Activated T-cell treated with anti-CD3 and anti-CD28 coated beads for 4 hours (primary cell): ENCODE results near the gene MAPKAPK3.

Source experiments
- DNase-seq: peaks from one replicate; pipeline ENCODE4 v3.0.0-alpha.2; 2020

Gene MAPKAPK3

DNA sequence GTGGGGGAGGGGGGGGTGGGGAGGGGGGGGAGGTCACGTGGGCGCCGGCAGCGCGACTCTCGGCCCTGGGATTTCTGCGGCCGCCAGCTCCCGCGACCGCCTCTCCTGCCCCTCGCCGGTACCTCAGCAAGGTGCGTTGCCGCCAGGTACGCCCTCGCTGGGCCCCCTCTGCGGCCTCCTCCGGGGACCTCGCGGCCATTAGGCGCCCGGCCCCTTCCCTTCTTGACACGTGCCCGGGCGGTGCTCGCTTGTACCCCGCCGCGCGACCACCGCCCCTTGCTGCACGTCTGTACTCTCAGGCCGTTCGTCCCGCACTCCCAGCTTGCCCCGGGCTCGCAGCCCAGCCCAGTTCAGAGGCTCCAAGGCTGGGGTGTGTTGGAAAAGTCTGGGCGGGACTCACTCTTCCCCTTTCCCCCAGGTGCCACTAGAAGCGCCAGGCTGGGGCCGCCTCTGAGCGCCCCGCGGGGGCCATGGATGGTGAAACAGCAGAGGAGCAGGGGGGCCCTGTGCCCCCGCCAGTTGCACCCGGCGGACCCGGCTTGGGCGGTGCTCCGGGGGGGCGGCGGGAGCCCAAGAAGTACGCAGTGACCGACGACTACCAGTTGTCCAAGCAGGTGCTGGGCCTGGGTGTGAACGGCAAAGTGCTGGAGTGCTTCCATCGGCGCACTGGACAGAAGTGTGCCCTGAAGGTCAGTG, at the start of gene MAPKAPK3:
Gene MAPKAPK3 (plus strand): TSS at position 56 of the 696 bp plus-strand sequence. CDS start 415 bp downstream, at position 471.
- no peak for DNase-seq

DNA sequence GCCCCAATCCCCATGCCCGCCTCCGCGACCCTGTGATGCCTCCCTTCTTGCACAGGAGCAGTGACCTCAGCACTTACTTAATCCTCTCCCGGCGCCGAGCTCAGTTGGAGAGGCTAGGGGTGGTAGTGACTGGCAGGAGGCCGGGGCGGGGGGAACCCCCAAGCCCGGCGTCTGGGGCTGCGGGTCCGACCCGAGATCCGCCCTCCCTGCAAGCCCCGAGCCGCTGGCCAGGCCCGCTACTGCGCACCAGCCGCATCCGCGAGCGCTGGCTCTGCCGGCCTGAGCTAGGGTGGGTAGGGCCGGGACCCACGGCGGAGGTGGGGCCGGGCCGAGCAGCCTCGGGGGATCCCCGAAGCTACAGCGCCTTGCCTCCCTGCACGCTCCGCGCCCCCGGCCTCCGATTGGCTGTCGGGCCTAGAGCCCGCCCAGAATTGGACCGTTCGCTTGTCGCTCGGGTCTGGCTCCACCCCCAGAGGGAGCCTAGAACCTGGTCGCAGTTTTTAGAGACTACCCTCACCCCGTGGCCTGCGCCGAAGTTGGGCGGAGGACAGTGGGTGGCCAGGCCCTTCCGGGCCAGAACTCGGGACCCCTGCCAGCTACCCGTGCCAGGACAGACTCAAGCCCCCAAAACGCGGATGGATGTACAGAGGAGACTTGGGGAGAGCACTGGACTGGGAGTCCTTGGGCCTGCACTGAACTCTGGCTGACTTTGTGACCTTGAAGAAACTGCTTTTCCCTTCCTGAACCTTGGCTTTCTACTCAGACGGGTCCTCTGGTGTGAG, 49.4 kb upstream of the MAPKAPK3 start, which contains the start of gene C3orf18:
Gene C3orf18 (minus strand): TSS at position 362 of the 782 bp plus-strand sequence. CDS start 2,048 bp downstream, outside the sequence.
- DNase-seq = peak; percentile 93

DNA sequence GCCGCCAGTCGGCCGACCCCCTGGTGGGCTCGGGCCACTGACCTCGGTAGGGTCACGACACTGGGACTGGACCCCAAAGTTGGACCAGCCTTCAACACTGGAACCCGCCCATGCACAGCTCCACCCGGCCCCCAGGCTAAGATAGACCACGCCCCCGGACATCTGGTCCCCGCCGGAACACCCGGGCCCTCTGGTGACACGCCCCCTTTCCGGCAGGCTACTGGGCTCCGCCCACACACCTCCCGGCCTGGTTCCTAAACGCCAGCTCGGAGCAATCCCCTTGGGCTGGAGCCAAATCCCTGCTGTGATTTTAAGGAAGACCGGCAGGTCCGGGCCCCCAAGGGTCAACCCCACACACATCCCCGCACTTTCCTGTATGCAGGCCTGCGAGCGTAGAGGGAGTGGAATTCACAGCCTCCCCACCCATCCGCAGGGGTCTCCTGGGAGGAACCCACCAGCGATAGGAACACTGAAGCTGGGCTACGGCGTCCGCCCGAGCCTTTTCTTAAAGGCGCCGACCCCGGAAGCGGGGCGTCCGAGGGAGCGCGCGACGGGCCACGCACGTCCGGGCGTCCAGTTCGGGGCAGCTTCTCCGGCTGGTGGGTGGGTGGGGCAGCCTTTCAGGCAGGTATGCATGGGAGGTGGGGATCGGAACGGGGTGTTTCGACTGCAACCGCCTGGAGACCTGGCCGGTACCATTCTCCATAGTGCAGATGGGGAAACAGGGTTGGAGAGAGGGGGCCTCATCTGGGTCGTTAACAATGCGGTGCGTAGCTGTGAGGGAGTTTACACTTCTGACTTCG, 47.8 kb upstream of the MAPKAPK3 start, which contains the start of gene HEMK1:
Gene HEMK1 (plus strand): TSS at position 576 of the 803 bp plus-strand sequence. CDS start 1,583 bp downstream, outside the sequence.
- DNase-seq = peak; percentile 88

DNA sequence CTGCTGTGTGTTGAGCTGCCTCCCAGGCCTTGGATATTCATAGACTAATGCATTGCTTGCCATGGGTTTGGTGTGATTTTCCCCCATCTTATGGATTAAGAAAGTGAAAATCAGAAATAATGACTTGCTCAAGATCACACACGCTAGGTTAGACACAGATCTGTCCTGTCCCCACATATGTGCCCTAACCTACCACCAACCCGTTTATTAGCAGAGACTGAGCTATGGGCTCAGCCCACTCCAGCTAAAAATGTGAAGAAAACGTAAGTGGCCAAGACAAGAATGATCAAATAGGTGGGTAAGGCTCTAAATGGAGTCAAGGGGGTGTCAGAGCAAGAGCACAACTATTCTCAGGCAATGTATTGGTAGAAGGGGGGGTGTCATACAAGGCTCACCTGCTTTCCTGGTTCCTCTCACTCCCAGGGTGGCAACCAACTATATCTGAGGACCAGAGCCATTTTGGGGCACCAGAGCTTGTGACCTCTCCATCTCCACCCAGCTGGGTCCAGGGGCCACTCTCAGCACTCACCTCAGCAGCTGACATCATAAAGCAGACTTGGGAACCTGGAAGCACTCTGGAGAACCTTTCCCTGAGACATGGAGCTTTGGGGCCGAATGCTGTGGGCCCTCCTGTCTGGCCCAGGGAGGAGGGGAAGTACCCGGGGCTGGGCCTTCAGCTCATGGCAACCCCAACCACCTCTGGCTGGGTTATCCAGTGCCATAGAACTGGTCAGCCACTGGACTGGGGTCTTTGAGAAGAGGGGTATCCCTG, 46.3 kb upstream of the MAPKAPK3 start:
- DNase-seq = no peak

DNA sequence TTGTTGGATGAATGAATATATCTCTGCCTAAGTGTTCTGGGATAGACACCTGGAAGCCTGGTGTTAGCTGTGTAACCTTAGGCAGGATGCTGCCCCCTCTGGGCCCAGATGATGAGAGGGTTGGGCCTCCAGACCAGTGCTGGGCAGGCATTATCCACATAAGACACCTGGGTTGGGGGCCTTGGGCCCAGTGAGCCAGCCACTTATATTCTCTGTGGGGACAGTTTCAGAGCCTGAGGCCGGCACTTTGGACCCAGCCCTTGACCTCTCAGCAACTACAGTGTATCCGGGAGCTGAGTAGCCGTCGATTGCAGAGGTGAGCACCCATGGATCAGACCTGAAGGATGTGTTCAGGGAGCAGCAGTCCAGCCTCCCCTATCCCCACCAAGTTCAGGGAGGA, 45.5 kb upstream of the MAPKAPK3 start:
- no peak for DNase-seq

DNA sequence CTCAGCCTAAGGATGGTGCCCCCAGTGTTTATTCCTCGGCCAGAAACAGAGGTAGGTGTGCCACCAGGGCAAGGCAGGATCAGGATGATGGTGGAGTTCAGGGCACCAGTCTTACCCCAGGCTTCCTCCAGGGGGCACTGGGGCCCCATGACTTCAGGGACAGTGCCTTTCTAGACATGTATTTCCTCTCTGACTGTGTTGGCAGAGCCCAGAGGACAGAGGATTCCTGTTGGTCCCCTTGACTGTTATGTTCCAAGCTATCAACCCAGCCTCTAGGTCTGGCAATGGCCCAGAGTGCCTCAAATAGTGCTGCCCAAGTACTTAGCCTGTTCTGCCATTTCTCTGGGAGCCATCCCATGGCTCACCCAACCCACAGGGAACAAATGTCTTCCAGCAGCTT, 44.8 kb upstream of the MAPKAPK3 start:
- peak; percentile 79 for DNase-seq

DNA sequence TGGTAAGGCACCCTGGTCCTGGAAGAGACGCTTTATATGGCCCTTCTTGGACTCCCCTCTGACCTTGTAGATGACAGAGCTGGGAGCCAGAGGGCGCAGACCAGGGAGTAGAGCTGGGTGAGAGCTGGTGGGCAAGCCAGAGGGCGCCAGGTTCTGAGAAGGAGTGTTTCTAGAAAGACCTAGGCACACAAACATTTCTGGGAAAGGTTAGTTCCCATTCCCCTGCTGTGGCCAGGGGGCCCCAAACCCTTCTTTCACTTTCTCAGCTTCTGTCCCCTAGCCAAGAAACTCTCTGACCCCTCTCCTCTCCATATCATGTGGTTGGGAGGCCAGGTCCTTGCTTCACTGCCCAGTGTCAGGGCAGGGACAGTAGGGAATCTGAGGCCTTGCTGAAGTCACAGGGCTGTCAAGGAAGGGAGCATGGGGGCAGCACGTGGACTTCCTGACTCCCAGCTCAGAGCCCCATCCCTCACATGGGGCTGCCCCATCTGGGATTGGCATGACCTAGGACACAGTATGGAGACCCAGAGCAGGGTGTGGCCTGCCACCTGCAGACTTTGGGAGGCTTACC, 44.1 kb upstream of the MAPKAPK3 start:
- no peak for DNase-seq

DNA sequence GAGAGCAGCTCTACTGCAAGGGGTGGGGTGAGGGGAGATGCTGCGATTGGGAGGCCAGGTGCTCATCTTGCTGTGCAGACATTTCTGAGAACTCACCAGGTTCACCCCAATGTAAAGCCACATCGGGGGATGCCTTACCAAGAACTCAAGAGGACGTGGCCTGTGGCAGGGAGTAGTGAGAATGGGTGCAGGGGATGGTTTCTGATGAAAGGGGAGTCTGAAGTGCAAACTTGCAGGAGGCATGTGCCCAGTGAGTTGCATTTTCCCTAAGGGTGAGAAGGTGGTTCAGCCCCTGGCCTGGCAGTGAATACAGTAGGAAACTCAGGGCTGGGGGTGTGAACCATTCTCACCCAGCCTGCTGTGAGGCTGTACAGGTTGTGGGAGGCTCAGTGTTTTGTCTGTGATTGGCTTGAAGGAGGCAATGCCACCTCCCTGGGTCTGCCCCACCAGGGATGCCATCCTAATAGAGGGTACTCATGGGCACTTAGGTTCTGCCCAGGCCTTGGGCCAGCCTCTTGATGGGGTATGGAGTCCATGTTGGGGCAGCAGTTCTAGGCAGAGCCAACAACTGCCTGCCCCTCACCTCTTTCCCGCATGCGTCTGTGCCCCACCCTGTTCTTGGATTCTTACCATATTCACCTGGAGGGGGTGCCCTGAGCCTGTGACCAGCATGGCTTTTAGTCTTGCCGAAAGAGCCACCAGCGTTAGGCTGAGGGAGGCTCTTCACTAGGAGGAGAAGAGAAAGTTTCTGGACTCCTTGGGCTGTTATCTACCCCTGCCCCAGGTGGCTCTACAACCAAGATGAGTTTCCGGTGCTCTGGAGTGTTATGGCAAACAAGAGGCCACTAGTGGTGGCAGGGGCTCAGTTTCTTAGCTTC, 43.1 kb upstream of the MAPKAPK3 start:
- DNase-seq = peak; percentile 56

DNA sequence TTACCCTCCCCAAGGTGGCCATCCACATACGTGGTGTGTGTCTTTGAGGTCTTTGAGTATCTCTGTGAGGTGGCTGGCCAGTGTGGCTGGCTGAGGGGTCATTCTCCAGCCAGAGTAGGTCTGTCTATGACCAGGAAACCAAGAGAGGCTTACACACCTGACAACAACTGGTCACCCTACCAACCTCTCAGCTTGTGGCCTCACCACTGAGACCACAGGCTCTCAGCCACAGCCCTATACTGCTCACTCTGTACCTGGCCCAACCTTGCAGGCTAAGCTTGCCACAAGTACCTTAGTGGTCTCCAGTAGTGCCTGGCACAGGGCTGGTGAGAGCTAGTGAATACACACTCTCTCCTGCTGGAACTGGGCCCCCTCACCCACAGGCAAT, 42.5 kb upstream of the MAPKAPK3 start:
- no peak for DNase-seq

DNA sequence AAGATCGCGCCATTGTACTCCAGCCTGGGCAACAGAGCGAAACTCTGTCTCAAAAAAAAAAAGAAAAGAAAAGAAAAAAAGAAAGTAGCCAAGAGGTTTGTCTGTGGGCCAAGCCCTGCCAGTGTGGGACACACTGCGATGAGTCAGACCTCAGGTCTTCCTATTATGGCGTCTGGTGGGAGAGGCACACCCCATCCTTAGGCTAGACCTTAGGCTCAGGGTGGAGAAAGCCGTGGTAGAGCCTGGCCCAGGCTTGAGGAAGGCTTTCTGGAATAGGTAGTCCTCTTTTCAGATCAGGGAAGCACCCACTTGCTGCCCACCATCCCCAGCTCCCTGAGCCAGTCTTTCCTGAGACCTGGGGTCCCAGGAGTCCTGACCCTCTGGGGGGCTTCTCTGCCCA, 41.6 kb upstream of the MAPKAPK3 start:
- no peak for DNase-seq

DNA sequence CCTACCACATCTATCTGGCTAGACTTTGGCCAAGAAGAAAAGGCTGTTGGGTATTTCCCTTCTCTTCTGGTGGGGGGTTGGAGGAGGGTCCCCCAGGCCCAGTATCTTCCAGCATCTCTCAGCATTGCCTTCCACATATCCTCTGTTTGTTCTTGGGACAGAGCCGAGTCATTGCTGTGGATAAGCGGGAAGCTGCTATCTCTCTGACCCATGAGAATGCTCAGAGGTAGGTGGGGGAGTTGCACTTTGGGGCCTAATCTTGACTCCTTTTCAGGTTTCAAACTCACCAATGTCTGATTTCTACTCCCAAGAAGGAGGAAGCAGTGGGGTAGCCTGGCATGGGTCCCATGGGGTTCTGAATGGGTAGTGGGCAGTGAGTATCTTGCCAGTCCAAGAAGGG, 39.6 kb upstream of the MAPKAPK3 start:
- DNase-seq = no peak

DNA sequence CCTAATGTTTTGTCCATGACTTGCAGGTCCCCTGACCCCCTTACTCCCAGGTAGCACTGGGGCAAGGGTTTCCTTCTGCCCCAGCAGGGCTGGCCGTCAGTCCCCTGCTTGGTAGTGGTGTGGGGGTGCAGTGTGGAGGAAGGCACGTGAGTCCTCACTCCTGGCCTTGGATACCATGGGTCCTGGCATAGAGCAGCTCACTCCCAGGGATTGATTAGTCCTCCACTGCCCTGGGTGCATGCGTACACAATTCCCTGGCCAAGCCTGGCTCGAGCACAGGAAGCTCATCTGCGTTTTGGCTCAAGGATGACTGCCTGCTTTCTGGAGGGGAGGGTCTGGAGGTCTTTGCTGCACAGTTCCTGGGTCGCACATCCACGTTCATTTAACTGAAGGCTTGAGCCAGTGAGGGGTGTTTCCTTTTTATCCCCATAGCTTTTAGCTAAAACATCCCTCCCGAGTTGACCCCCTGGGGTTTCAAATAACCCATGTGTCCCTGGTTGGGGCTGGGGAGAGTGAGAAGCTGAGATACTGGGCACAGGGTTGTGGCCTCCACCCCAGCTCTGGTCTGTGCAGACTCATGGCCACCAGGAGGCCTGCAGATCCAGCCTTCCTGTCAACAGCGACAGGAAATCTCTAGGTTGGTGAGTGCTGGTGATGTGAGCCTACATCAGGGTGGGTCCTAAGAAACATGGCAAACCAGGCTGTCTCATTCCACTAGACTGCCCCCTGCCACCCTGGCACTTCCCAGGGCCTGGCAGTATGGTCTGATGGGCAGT, 36.1 kb upstream of the MAPKAPK3 start:
- DNase-seq = no peak

DNA sequence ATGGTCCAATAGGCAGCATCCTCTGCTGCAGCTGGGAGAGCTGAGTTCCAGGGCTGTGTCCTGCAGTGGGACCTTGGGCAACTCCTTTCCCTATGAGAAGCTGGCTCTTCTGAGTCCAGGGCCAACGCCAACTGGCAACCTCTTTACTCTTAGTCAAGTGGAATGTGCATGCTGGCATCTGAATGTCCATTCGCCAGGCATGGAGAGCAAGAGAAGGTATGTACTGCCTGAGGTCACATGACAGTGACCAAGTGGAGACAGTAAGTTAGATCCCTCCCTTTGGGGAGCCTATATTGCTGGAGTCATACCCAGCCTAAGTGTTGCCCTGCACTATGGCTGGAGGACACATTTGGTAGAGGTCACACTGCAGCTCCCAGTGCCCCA, 35.5 kb upstream of the MAPKAPK3 start:
- DNase-seq = no peak

DNA sequence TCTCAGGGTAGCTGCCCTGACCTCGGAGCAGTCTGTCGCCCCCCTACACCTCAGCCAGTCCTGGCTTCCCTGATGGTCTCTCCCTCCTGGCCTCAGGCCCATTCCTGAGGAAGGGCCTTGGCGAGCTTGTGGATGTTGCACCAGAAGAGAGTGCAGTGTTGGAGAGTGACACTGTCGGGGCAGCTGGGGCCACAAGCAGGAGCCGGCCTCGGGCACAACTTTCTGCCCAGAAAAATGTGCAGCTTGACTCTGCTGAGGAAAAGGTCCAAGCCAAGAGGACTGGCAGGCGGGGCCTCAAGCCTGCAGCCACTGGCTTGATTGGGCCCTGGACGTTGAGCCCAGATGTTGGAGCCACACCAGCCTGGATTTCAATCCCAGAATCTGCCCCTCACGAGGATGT, 34.9 kb upstream of the MAPKAPK3 start:
- DNase-seq = no peak

DNA sequence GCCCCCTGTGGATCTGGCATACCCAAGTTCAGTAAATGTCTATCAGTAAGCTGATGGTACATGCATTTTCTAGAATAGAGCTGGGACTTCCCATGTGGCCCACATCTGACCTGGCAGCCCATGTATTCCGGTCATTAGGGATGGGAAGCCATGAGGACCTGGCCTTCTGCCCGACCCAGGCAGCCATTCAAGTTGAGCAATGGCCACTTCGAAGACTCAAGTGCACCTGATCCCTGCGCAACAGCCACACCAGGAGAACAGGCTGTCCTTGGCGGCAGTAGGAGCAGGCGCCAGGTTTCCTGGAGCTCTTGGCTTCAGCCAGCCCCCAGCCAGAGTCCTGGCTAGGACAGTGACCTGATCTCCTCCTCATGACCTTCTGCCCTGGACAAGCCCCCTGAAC, 33.1 kb upstream of the MAPKAPK3 start:
- DNase-seq = no peak

DNA sequence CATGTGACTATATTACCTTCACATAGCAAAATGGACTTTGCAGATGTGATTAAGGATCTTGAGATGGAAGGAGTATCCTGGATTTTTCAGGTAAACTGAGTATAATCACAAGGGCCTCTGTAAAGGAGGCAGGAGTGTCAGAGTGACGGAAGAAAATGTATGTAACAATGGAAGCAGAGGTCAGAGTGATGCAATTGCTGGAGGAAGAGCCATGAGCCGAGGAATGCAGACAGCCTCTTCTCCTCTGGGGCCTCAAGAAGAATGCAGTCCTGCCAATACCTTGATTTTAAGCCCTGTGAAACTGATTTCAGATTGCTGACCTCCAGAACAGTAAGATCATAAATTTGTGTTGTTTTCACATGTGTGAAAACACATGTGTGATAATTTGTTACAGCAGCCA, 32.6 kb upstream of the MAPKAPK3 start:
- no peak for DNase-seq

DNA sequence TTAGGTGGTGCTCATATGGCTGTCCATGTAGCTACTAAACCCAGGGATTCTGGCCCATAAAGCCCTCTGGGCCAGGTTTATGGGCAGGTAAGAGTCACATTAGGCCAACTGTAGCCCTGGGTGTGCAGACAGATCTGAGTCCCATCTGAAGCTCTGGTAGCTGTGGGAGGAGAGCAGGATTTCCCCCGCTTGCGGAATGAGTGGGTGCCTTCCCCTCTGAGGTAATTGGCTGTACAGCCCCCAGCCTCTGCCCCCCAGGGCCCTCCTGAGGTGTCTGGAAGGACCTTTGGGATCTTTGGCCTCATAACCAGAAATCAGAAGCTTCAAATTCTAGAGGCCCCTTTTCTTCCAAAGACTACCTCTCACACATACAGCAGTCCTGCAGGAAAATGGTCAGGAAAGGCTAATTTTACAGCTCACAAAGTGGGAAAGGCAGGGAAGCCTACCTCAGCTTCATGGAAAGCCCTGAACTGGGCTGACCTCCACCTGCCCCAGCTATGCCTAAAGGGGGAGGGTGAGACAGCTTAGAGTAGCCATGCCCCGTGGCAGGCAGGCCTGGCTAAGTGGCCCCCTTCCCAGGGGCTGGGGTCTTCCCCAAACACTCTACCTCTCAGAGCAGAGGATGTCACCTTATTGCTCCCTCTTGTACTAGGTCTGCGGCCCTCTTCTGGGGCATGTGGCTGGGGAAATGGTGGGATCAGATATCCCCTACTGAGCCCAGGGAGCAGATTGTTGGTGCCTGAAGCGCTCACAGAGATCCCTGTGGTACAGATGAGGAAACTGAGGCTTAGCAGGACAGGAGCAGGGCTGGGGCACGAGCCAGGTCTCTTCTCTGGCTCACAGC, 30.8 kb upstream of the MAPKAPK3 start:
- DNase-seq = no peak

DNA sequence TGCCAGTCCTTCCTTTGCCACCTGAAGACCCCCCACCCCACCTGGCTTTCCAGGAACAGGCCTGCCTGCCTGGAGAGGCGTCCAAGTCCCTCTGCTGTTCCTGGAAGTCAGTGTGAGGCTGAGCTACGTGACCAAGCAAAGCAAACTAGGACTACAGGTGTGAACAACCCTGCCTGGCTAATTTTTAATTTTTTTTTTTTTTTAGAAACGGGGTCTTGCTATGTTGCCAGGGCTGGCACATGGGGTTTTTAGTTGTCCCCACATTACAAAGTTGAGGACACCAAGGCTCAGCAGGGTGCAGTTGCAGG, 30.2 kb upstream of the MAPKAPK3 start:
- no peak for DNase-seq

DNA sequence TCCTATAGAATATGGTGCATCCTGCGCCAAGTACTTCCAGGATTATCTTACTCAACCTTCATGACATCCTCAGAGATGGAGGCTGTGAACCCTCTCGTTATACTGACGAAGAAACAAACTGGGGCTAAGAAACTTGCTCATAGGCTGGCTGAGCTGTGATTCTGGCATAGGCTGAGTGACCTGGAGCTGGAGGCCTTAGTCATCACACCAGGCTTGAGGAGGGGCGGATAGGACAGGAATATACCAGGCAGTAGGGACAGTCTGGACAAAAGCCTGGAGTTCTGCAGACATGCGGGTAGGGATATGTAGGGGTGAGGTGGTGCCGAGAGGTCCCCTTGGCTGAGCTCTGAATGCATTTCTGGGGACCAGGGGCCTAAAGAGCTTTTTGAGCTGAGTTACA, 29.6 kb upstream of the MAPKAPK3 start:
- no peak for DNase-seq
